Measurements from ENCODE around the gene TRIM54. TPM values are rescaled to one million over a fixed set of nuclear protein-coding genes. Genes with fewer than 3 reads are reported as not detected.

Gene TRIM54
- total and polyA plus RNA-seq, 9 of the 15 experiments (the other 6 are each of a cell fraction or from before 2014, with no cell fraction given) = not detected

- no peak overlapping the region for H3K27ac ChIP-seq (ENCODE audit: extremely low read depth, low read depth, low read length)
- CTCF ChIA-PET (ENCODE audit: low intra/inter-chr PET ratio) = no interaction called here
- H2AFZ ChIP-seq (ENCODE audit: low read depth, low read length) = no peak overlapping the region
- H3K27me3 ChIP-seq (ENCODE audit: control insufficient read depth in 2 of 2, insufficient read depth in 2 of 2, low read length in 2 of 2) = no peaks in the 10 kb centered on the region
- peaks cover 0 to 7% of the 10 kb centered on the region in 2 experiments; a peak in 2 of 5 replicates for H3K4me1 ChIP-seq (replicated peaks in 1 of 2; ENCODE audit: control insufficient read depth in 2 of 2, insufficient read depth in 2 of 2, low read length in 2 of 2)
- peak; percentile 32 for FAIRE-seq
- no peak overlapping the region for H3K4me3 ChIP-seq
- intact Hi-C loops (cut with micrococcal nuclease) (no loop called here), in situ Hi-C loops (cut with MboI) (no loop called here)
- no peak for DNase-seq (ENCODE audit: extremely low read depth in 1 of 4, low spot score in 3 of 4)
- TF ChIP-seq HNRNPK (IDR thresholded peaks at IDR 0.05; ENCODE audit: low read depth, low read length, poor library complexity, severe bottlenecking) = no peak
- TF ChIP-seq POLR2AphosphoS2 (IDR thresholded peaks at IDR 0.05; ENCODE audit: low read length) = peak; percentile 26; the same call in 1 of the 2 replicates
- 0 out of 2 replicates have a peak, but pooled peaks have one; percentile 44 for TF ChIP-seq POLR2A (conservative IDR thresholded peaks at IDR 0.05)
- H3K9me3 ChIP-seq (replicated peaks; ENCODE audit: control insufficient read depth, insufficient read depth, low read depth, low read length) = no peaks in the 10 kb centered on the region
- peak; percentile 16; the same call in 2 of the 3 replicates for ATAC-seq
- POLR2A ChIA-PET = interaction anchor here (0.7 kb wide), 1 partner anchor 16 kb away, joined by 3 read pairs; no protein-coding TSS in a partner anchor
- H3K9ac ChIP-seq (ENCODE audit: insufficient read depth in 1 of 2, low read depth in 2 of 2, low read length in 2 of 2) = no peak overlapping the region
- 0 out of 2 replicates have a peak, but pooled peaks cover 4% of the 10 kb centered on the region for H4K20me1 ChIP-seq (replicated peaks; ENCODE audit: control insufficient read depth, insufficient read depth, low read length)
- no peak overlapping the region for H3K4me2 ChIP-seq (ENCODE audit: insufficient read depth, low read length)
- WGBS (ENCODE audit: insufficient coverage, low coverage, missing lambda C conversion rate) = 74% methylated on average over 10 of the region's 10 CpGs
- peaks cover 46% of the 10 kb centered on the region for H3K36me3 ChIP-seq (ENCODE audit: control insufficient read depth, insufficient read depth, low read length)
- TSS peak; percentile 19 for BruUV-seq (replicated peaks)
- no peaks in the 10 kb centered on the region for H3K9me1 ChIP-seq (ENCODE audit: control insufficient read depth, insufficient read depth, low read length)
- H3K79me2 ChIP-seq (ENCODE audit: control insufficient read depth, insufficient read depth, low read length) = no peaks in the 10 kb centered on the region
Observed at GRCh38 chr2:27245116-27245515, 37.1 kb upstream of the TRIM54 start.

DNA sequence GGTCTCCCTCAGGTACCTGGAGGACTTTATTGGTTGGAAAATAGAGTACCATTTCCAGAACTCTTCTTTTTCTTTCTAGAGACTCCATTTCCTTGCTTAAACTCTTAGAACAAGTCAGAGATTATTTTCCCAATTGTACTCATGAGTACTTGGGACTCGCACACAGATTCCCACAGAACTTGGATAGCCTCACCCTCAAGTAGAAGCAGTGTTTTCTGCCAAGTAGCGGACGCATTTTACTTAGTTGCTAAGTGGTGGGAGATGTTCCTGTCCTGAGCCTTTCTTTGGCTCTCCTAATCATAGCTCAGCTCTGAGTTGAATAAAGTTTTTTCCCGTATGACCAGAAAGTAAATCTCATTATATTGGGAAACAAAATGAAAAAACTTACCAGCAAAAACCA, 36.6 kb upstream of the TRIM54 start:
- CTCF ChIA-PET (ENCODE audit: low intra/inter-chr PET ratio) = no interaction called here
- Histone ChIP-seq H3K9me3 (replicated peaks; ENCODE audit: control insufficient read depth, insufficient read depth, low read depth, low read length) (no peaks in the 10 kb centered on the region), H4K20me1 (replicated peaks; ENCODE audit: control insufficient read depth, insufficient read depth, low read length) (0 out of 2 replicates have a peak, but pooled peaks cover 4% of the 10 kb centered on the region), H3K36me3 (ENCODE audit: control insufficient read depth, insufficient read depth, low read length) (peaks cover 41% of the 10 kb centered on the region), H3K9ac (ENCODE audit: insufficient read depth in 1 of 2, low read depth in 2 of 2, low read length in 2 of 2) (no peak overlapping the region), H3K4me3 (no peak overlapping the region), H3K4me2 (ENCODE audit: insufficient read depth, low read length) (no peak overlapping the region), H3K27ac (ENCODE audit: extremely low read depth, low read depth, low read length) (no peak overlapping the region), H3K4me1 (replicated peaks in 1 of 2; ENCODE audit: control insufficient read depth in 2 of 2, insufficient read depth in 2 of 2, low read length in 2 of 2) (peaks cover 4 to 12% of the 10 kb centered on the region in 2 experiments), H3K27me3 (ENCODE audit: control insufficient read depth in 2 of 2, insufficient read depth in 2 of 2, low read length in 2 of 2) (no peaks in the 10 kb centered on the region), H2AFZ (ENCODE audit: low read depth, low read length) (no peak overlapping the region), H3K9me1 (ENCODE audit: control insufficient read depth, insufficient read depth, low read length) (no peaks in the 10 kb centered on the region), H3K79me2 (ENCODE audit: control insufficient read depth, insufficient read depth, low read length) (no peaks in the 10 kb centered on the region)
- WGBS (ENCODE audit: insufficient coverage, low coverage, missing lambda C conversion rate) = 68% methylated on average over 4 of the region's 4 CpGs
- ATAC-seq (no peak), FAIRE-seq (no peak), DNase-seq (ENCODE audit: extremely low read depth in 1 of 4, low spot score in 3 of 4) (no peak)
- POLR2A ChIA-PET = interaction anchor here (0.6 kb wide), 1 partner anchor 182 kb away, joined by 3 read pairs; no protein-coding TSS in a partner anchor
- in situ Hi-C loops (cut with MboI) (no loop called here), intact Hi-C loops (cut with micrococcal nuclease) (no loop called here)
- no TSS peak for BruUV-seq (replicated peaks)
- TF ChIP-seq KDM1A (IDR thresholded peaks at IDR 0.05) (no peak), IRF9 (tag; IDR thresholded peaks at IDR 0.05) (no peak), ZNF583 (CRISPR knock-in tag; IDR thresholded peaks at IDR 0.05) (no peak), ZFP36 (IDR thresholded peaks at IDR 0.05; ENCODE audit: low read depth, low read length, partially characterized antibody) (no peak), SMAD4 (CRISPR knock-in tag; conservative IDR thresholded peaks at IDR 0.05) (no peak)
- TF ChIP-seq, protein P1, sequence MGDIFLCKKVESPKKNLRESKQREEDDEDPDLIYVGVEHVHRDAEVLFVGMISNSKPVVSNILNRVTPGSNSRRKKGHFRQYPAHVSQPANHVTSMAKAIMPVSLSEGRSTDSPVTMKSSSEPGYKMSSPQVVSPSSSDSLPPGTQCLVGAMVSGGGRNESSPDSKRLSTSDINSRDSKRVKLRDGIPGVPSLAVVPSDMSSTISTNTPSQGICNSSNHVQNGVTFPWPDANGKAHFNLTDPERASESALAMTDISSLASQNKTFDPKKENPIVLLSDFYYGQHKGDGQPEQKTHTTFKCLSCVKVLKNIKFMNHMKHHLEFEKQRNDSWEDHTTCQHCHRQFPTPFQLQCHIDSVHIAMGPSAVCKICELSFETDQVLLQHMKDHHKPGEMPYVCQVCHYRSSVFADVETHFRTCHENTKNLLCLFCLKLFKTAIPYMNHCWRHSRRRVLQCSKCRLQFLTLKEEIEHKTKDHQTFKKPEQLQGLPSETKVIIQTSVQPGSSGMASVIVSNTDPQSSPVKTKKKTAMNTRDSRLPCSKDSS (IDR thresholded peaks at IDR 0.05; ENCODE audit: low read depth, partially characterized antibody) = no peak
- TF ChIP-seq, protein P2, sequence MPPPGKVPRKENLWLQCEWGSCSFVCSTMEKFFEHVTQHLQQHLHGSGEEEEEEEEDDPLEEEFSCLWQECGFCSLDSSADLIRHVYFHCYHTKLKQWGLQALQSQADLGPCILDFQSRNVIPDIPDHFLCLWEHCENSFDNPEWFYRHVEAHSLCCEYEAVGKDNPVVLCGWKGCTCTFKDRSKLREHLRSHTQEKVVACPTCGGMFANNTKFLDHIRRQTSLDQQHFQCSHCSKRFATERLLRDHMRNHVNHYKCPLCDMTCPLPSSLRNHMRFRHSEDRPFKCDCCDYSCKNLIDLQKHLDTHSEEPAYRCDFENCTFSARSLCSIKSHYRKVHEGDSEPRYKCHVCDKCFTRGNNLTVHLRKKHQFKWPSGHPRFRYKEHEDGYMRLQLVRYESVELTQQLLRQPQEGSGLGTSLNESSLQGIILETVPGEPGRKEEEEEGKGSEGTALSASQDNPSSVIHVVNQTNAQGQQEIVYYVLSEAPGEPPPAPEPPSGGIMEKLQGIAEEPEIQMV (tag; conservative IDR thresholded peaks at IDR 0.05; ENCODE audit: low read depth) = no peak
- TF ChIP-seq, protein P3, sequence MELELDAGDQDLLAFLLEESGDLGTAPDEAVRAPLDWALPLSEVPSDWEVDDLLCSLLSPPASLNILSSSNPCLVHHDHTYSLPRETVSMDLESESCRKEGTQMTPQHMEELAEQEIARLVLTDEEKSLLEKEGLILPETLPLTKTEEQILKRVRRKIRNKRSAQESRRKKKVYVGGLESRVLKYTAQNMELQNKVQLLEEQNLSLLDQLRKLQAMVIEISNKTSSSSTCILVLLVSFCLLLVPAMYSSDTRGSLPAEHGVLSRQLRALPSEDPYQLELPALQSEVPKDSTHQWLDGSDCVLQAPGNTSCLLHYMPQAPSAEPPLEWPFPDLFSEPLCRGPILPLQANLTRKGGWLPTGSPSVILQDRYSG (tag; conservative IDR thresholded peaks at IDR 0.05; ENCODE audit: low read depth) = no peak
